GM18907 (cell line): Measurements from ENCODE around the gene SPTLC3.

Source experiments
- ATAC-seq: cut with Tn5 transposase; IDR thresholded peaks from one replicate; pipeline ENCODE4 v1.9.1; 2021; ENCODE audit warnings: mild to moderate bottlenecking, moderate library complexity; ENCODE audit not compliant: unreplicated experiment

SPTLC3 gene

DNA sequence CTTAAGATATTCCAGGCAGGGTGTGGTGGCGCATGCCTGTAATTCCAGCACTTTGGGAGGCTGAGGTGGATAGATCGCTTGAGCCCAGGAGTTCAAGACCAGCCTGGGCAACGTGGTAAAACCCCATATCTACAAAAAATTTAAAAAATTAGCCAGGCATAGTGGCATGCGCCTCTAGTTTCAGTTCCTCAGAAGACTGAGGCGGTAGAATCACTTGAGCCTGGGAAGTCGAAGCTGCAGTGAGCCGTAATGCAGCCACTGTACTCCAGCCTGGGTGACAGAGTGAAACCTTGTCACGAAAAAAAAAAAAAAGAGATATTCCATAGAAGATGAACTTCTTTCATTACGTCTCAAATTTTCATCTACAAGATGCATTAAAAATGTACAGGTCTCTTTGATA, 165.6 kb downstream of the SPTLC3 start:
- peak; percentile 92 for ATAC-seq

DNA sequence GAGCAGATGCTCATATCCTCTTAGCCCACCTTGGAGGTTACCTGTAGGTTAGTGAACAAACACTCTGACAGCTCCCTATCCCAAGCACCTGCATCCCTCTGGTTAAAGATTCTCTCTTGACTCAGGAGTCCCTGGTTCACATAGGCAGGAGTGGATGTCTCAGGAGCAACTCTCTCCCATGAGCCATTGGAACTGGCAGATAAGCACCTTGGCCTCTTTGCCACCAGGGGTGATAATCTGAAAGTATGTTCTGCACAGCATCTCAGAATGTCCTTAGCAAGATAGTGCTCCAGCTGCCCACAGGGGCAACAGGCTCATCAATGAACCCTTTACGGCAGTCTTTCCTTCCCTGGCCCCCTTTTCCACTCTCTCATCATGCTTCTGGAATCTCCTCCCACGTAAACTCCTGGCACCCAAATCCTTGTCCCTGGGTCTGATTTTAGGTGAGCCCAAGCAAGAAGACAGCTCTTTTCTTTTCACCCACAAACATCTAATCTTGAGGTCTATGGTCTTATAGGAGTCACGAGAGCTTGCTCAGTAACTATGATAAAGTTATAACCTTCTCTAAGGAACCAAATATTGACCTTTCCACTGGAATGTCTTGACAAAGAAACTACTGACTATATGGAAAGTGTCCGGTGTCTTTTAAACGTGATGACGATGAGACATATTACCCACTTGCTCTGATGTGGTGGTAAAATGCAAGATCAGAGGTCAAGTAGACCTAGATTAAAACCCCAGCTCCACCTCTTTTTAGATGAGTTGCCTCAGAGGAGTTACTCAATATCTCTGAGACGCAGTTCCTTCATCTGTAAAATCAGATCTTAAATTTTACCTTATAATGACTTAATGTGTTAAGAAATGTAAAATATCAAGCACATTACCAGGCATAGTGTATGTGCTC, 172.5 kb downstream of the SPTLC3 start:
- no peak for ATAC-seq

DNA sequence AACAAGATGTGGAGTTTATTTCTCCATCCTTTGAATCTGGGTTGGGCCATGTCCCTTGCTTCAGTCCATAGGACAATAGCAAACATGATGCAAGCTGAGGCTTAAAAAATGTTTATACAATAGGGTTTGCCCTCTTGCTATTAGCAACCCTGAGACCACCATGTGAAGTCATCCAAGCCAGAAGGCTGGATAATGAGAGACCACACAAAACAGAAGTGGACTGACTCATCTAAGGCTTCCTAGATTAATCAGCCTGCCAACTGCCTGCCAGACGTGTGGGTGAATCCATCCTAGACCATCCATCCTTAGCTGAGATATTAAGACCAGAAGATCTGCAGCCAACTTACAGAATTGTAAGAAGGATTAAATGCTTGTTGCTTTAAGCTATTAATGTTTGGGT, 174.2 kb downstream of the SPTLC3 start:
- ATAC-seq: no peak

DNA sequence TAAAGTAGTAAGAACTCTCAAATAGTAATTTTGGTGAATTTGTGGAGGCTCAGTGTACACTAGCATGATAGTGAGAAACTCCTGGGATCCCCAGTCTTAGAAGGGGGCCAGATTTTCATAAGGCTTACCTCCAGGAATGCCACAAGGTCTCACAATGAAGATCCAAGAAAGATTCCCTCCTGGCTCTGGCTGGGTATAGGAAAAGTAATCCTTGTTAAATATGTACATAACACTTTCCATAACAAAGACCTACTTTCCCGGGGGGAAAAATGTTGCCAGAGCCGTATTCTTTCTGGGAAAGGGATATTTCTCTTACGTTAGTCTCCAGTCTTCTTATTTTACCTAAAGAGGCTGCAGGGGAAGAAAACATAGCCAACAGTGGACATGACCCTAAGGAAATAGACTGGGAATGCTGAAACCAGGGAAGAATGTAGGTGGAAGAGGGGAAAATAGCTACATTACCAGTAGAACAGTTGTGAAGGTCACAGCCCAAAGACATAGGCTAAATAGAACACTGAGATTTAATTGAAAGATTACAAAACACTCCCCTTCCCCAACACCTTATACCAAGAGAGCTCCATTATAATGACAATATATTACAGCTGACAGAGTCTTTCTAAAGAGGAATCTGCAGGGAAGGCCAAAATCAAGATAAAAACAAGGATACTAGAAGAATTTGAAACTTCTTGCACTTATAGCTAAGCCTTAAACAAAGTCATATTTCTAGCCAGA, 177.4 kb downstream of the SPTLC3 start:
- ATAC-seq: no peak

DNA sequence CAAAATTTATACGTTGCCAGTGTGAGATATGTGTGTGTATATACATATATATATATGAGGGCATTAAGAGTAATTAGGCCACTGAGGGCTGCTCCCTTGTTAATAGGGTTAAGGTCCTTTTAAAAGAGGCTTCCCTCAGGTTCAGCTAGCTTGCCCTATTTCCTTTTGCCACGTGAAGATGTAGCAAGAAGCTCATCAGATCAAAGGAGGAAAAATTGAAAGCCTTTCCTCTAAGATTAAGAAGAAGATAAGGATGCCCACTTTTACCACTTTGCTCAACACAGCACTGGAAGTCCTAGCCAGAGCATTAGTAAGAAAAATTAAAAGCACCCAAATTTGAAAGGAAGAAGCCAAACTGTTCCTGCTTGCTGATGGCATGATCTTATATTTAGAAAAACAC, 179.1 kb downstream of the SPTLC3 start:
- no peak for ATAC-seq

DNA sequence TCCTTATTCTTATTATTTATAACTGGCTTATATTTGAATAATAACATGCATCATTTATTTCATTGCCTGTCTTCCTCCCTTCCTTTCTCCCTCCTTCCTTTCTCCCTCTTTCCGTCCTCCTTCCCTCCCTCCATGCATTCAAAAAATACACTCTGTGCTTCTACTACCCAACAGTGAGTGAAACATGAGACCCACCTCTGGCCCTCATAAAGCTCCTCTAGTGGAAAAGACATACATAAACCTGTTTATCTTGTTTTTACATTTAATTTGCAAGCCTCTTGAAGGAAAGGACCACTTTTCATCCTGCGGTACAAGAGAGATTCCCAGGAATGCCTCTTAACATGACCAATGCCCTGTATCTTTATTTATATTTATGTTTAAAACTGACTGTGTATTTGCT, 190.5 kb downstream of the SPTLC3 start:
- no peak for ATAC-seq

DNA sequence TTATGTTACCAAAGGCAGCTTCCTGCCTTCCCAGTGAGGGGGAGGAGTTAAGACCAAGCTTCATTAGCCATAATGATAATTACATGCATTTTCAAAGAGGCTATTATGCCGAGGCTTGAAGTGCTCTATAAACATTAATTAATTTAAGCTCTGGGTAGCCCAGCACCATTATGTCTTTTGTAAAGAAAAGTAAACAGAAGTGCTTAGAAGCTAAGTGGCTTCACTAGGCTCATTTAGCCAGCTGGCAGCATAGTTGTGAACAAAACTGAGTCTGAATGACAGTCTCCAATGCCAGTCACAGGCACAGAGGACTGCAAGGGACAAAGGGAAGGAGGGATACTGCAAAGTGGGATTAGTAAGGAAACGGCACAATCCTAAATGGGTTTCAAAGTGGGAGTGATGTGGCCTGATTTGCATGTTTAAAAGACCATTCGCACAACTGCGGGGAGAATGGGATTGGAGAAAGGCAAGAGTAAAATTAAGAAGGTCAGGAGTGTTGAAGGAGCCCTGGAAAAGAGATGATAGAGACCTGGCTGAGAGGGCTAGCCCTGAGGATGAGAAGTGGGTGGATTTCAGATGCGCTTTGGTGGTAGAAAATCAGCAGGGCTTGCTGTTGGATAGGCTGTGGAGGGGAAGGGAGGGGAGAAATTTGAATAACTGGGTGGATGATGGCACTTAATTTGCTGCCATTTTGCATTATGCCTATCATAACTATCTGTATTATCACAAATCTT, 192.2 kb downstream of the SPTLC3 start:
- no peak for ATAC-seq

DNA sequence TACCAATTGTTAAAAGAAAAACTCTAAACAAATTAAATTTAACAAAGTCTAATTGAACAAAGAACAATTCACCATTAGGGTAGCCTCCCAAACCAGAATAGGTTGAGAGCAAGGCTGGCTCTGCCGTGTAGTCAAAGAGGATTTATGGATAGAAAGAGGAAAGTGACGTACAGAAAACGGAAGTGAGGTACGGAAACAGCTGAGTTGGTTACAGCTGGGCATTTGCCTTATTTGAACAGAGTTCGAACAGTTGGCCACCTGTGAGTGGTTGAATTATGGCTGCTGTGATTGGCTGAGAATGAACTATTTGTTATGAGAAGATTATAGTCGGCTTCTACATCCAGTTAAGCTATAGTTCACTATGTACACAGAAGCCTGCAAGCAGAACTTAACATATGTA, 193.8 kb downstream of the SPTLC3 start:
- ATAC-seq: no peak

DNA sequence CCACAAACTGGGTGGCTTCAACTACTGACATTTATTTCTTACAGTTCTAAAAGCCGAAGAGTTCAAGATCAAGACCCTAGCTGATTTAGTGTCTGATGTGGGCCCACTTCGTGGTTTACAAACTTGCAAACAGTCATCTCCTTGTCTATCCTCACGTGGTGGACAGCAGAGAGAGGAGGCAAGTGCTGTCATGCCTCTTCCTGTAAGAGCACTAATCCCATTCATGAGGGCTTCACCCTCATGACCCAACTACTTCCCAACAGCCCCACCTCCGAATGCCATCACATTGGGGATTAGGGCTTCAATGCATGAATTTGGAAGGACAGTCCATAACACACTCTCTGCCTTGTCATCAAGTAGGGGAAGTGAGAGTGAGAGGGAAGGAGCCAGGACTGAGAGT, 196.7 kb downstream of the SPTLC3 start:
- no peak for ATAC-seq

DNA sequence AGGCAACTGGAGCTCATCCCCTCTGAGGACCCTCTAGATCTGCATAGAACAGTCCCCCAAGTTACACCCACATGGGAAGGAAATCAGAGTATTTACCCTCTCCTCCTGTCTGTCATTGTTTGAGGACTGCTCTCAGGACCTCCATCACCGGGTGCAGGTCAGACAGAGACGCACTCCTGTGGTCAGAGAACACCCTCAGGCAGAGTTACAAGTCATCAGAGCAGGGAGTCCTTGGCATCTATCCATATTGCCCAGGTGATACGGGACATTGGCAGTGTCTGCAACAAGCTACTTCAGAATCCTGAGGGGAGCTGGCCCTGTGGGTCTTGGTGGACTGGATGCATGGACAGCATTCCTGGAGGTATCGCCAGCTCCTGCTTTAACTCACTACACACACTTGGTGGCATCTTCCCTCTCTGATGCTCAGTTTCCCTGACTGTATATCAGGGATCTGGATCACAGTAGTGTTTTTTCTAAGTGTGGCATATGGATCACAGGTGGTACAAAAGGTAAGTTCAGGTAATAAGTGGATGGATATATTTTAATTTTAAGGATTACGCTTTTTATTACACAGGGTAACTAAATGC, 197.2 kb downstream of the SPTLC3 start:
- ATAC-seq: no peak

DNA sequence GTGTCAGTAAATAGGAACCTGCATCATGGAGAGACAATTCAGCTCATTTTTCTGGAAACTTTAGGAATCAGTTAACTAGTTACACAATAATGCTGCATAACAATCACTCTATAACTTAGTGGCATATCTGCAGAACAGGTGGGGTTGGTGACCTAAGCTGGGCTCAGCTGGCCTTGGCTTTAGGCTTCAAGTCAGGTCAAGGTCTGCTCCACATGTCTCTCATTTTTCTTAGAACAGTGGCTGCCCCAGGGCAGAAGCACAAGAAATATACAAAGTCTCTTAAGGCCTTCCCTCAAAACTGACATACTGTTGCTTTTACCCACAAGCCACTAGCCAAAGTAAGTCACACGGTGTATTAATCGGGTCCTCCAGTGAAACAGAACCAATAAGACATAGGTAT, 198.2 kb downstream of the SPTLC3 start:
- no peak for ATAC-seq

DNA sequence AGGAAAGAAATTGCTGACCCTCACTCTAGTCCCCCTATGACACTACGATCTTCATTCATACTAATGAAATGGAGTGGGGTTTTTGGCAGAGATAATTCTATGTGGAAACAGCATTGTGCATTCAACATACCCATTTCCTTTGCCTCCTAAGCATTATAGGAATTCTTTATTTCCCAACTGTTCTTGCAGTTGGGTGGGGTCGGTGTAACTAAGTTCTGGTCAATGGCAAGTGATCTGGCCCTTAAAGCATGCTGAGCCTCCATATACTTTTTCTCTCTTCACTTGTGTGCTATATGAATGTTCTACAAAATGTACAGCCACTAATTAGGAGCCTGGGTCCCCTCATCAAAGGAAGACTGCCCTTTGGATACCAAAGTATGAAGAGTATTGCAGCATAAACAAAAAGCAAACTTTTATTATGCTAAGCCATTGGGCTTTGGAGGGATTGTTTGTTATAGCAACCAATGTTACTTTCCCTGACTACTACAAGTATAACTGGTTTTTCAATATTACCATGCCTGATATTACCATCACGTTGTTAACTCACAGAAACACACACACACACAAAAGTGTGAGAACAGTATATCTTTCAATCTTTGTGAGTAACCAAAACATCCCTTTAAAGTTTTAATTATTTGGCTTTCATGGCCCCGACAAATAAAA, 203.3 kb downstream of the SPTLC3 start:
- no peak for ATAC-seq

DNA sequence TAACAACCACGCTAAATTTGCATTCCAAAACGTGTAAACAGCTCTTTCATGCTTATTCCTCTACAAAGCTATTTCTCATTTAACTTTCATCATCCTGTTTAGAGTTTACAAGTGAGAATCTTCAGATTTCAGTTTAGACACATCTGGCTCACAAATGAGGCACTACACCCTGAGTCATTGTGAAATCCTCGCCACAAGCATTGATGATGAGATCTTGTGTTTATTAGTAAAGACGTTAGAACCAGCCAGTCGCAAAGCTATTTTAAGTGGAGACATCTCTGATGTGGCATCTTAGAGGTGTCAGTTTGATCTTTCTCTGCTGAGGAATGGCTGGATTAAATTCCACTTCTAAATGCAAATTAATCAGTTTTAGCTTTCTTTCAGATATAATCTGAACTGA, 204.0 kb downstream of the SPTLC3 start:
- no peak for ATAC-seq

DNA sequence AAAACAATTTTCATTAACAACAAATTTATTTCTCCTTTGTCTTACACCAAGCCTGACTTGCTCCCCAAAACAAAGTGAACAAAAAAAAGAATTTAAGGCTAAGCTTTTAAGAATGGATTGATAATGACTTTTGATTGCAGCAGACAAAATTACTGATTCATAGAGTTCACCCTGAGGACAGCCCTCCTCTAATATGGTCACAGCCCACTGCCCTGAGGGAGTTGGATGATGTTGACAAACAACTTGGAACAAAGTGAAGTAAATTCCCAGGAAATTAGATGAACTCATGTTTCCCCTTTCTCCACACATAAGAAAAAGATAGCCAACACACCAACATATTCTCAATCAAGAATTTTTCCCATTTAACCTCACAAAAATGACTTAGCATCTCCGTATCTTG, 204.6 kb downstream of the SPTLC3 start:
- ATAC-seq: no peak

DNA sequence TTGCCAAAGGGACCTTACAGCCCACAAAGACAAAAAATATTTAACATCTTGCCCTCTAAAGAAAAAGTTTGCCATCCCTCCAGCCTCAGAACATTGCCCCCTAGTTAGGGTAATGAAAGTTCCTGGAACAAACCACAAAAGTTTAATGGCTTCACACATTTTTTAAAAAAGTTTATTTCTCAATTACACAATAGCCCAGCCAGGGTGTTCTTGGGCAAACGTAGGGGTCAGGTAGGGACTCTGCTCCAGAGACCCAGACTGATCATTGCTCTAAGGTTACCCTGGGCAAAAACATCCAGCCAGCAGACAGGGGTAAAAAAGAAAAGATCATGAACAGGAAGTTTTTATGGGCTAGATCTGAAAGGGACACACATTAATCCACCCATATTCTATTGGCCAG, 207.8 kb downstream of the SPTLC3 start:
- no peak for ATAC-seq
